ENCODE results near the gene NKX2-4. TPM values are rescaled to one million over a fixed set of nuclear protein-coding genes. Genes with fewer than 3 reads are reported as not detected.

NKX2-4 gene
- polyA plus RNA-seq, 2 of the 4 experiments (the other 2 are of a cell fraction): not detected

GRCh38 chr20:21388566-21388965, 8.8 kb downstream of the NKX2-4 start:
- H3K4me1 ChIP-seq: no peaks in the 10 kb centered on the region
- FAIRE-seq: peak; percentile 36
- H3K27ac ChIP-seq: no peak overlapping the region
- no peak overlapping the region for H3K4me3 ChIP-seq
- POLR2A ChIA-PET: no interaction called here
- CTCF ChIA-PET: no interaction called here
- no peak for DNase-seq (ENCODE audit: low read depth in 1 of 2, low spot score in 1 of 2)
- TF ChIP-seq RCOR1 (IDR thresholded peaks at IDR 0.05; ENCODE audit: low read depth, low read length) (no peak), CEBPB (IDR thresholded peaks at IDR 0.05) (0 out of 4 replicates have a peak, but pooled peaks of 1 of the 2 experiments have one; percentile 17)
- ATAC-seq: no peak
- H3K9me3 ChIP-seq: no peaks in the 10 kb centered on the region
- 89% methylated on average over 1 of the region's 1 CpG for WGBS (ENCODE audit: missing lambda C conversion rate)
- no peak overlapping the region for H3K4me2 ChIP-seq

GRCh38 chr20:21387528-21387927, 9.8 kb downstream of the NKX2-4 start:
- CTCF ChIA-PET: no interaction called here

GRCh38 chr20:21386111-21386510, 11.2 kb downstream of the NKX2-4 start:
- H3K4me1 ChIP-seq: no peaks in the 10 kb centered on the region
- DNase-seq (ENCODE audit: low read depth in 1 of 2, low spot score in 1 of 2) (no peak), FAIRE-seq (peak; percentile 7), ATAC-seq (no peak)
- ChIA-PET POLR2A (no interaction called here), CTCF (interaction anchor here (1.9 kb wide), 1 partner anchor 150 kb away, joined by 9 read pairs; no protein-coding TSS in a partner anchor)
- 90% methylated on average over 5 of the region's 5 CpGs for WGBS (ENCODE audit: missing lambda C conversion rate)
- no peak overlapping the region for H3K27ac ChIP-seq
- TF ChIP-seq ESRRA (IDR thresholded peaks at IDR 0.05; ENCODE audit: borderline replicate concordance, low read length): no peak
- TF ChIP-seq SMC3 (IDR thresholded peaks at IDR 0.05): no peak
- TF ChIP-seq MYC (IDR thresholded peaks at IDR 0.05; ENCODE audit: borderline replicate concordance, low read length): no peak
- no peak for TF ChIP-seq ZNF302 (CRISPR knock-in tag; IDR thresholded peaks at IDR 0.05)
- no peak for TF ChIP-seq TFCP2L1 (CRISPR knock-in tag; IDR thresholded peaks at IDR 0.05)
- no peak for TF ChIP-seq NR3C1 (IDR thresholded peaks at IDR 0.05)
- no peak for TF ChIP-seq KDM5A (IDR thresholded peaks at IDR 0.05)
- TF ChIP-seq CTCF (IDR thresholded peaks at IDR 0.05): no peak
- no peak for TF ChIP-seq EHMT2 (IDR thresholded peaks at IDR 0.05; ENCODE audit: low read depth)
- no peak for TF ChIP-seq KDM1A (IDR thresholded peaks at IDR 0.05; ENCODE audit: low read depth)
- no peak for TF ChIP-seq EHF (CRISPR knock-in tag; IDR thresholded peaks at IDR 0.05)
- TF ChIP-seq GATA3 (IDR thresholded peaks at IDR 0.05; ENCODE audit: borderline replicate concordance): no peak
- TF ChIP-seq REST (IDR thresholded peaks at IDR 0.05): no peak
- H3K4me2 ChIP-seq: no peak overlapping the region
- H3K4me3 ChIP-seq: no peak overlapping the region
- H3K9me3 ChIP-seq: no peaks in the 10 kb centered on the region

More at GRCh38 chr20:21387528-21387927, 9.8 kb downstream of the NKX2-4 start:
- FAIRE-seq: no peak
- POLR2A ChIA-PET: no interaction called here
- no peak overlapping the region for H3K4me2 ChIP-seq
- H3K27ac ChIP-seq: no peak overlapping the region
- ATAC-seq: no peak
- TF ChIP-seq EHF (CRISPR knock-in tag; IDR thresholded peaks at IDR 0.05) (no peak), HDAC2 (IDR thresholded peaks at IDR 0.05) (no peak), ZFP36 (IDR thresholded peaks at IDR 0.05; ENCODE audit: borderline replicate concordance, partially characterized antibody) (no peak), NFE2L2 (conservative IDR thresholded peaks at IDR 0.05; ENCODE audit: low read length) (no peak), SMC3 (IDR thresholded peaks at IDR 0.05) (no peak), HOXB5 (CRISPR knock-in tag; IDR thresholded peaks at IDR 0.05) (no peak), CHD2 (IDR thresholded peaks at IDR 0.05; ENCODE audit: low read length, partially characterized antibody) (no peak), ZC3H11A (IDR thresholded peaks at IDR 0.05) (no peak), PHF8 (IDR thresholded peaks at IDR 0.05; ENCODE audit: borderline replicate concordance, low read depth) (no peak), PBX3 (IDR thresholded peaks at IDR 0.05) (no peak), CEBPB (IDR thresholded peaks at IDR 0.05) (no peak), HEYL (CRISPR knock-in tag; IDR thresholded peaks at IDR 0.05) (no peak), EHMT2 (IDR thresholded peaks at IDR 0.05; ENCODE audit: low read depth) (no peak)
- H3K4me3 ChIP-seq: no peak overlapping the region
- DNase-seq (ENCODE audit: low read depth in 1 of 2, low spot score in 1 of 2): no peak
- H3K9me3 ChIP-seq: no peaks in the 10 kb centered on the region
- no peaks in the 10 kb centered on the region for H3K4me1 ChIP-seq

Data from A549 (cell line).